HK-2 (cell line): ENCODE results near the gene PHF20.
"Not testable (repeated sequence)": the region's sequence is repeated elsewhere in the genome, so short reads cannot be mapped to it uniquely, and the experiment has no call there.

Source experiments
- DNase-seq: peaks from one replicate; pipeline ENCODE4 v3.0.0-alpha.2; 2018; ENCODE audit not compliant: unreplicated experiment

The PHF20 gene

GRCh38 chr20:35771689-35772562, at the start of gene PHF20:
Gene PHF20 (plus strand): TSS chr20:35772015. CDS start chr20:35801523, 29,508 bp downstream.
- peak; percentile 100 for DNase-seq

- DNase-seq = not testable (repeated sequence)
These were observed 48.6 kb upstream of the PHF20 start for GRCh38 chr20:35723275-35723639.

GRCh38 chr20:35723652-35724320, 48.0 kb upstream of the PHF20 start:
- DNase-seq = not testable (repeated sequence)

- no peak for DNase-seq
These were observed 47.2 kb upstream of the PHF20 start for GRCh38 chr20:35724321-35725230.

GRCh38 chr20:35726842-35727711, 44.7 kb upstream of the PHF20 start:
- no peak for DNase-seq

GRCh38 chr20:35729283-35729807, 42.5 kb upstream of the PHF20 start:
- no peak for DNase-seq

GRCh38 chr20:35729836-35730582, 41.8 kb upstream of the PHF20 start:
- no peak for DNase-seq

GRCh38 chr20:35730583-35731468, 41.0 kb upstream of the PHF20 start:
- DNase-seq = no peak

- no peak for DNase-seq
These were observed 40.4 kb upstream of the PHF20 start for GRCh38 chr20:35731469-35731788.

- DNase-seq = no peak
These were observed 39.8 kb upstream of the PHF20 start for GRCh38 chr20:35731862-35732643.

GRCh38 chr20:35732644-35732982, 39.2 kb upstream of the PHF20 start:
- DNase-seq = no peak

- no peak for DNase-seq
These were observed 37.4 kb upstream of the PHF20 start for GRCh38 chr20:35734374-35734773.

GRCh38 chr20:35734777-35735649, 36.8 kb upstream of the PHF20 start:
- no peak for DNase-seq

- no peak for DNase-seq
These were observed 35.9 kb upstream of the PHF20 start for GRCh38 chr20:35735826-35736470.

- DNase-seq = no peak
These were observed 33.9 kb upstream of the PHF20 start for GRCh38 chr20:35737865-35738333.

GRCh38 chr20:35738410-35739179, 33.2 kb upstream of the PHF20 start:
- DNase-seq = no peak
